NCI-H187 treated with DMSO at 0.1 percent for 48 hours (cell line): ENCODE data around the gene PSMD14.
A peak's percentile ranks its signal among the peaks of the same experiment; 100 is the strongest.
"Not testable (repeated sequence)": the region's sequence is repeated elsewhere in the genome, so short reads cannot be mapped to it uniquely, and the experiment has no call there.

ENCODE experiments used
- DNase-seq: peaks from one replicate; lab custom pipeline; 2025; lab: John Stamatoyannopoulos, UW

The PSMD14 gene

GRCh38 chr2:161308178-161308955 lies at the start of gene PSMD14:
PSMD14 (plus strand) TSS chr2:161308425; CDS start chr2:161318826, 10,401 bp downstream.
- peak; percentile 31 for DNase-seq

GRCh38 chr2:161265874-161266273 lies 42.4 kb upstream of the PSMD14 start:
- DNase-seq, result no peak

- DNase-seq, result no peak
Observed at GRCh38 chr2:161269111-161269510, 39.1 kb upstream of the PSMD14 start.

- no peak for DNase-seq
Observed at GRCh38 chr2:161273038-161273760, 35.0 kb upstream of the PSMD14 start.

GRCh38 chr2:161278564-161279229 lies 29.5 kb upstream of the PSMD14 start:
- not testable (repeated sequence) for DNase-seq

GRCh38 chr2:161279230-161279815 lies 28.9 kb upstream of the PSMD14 start:
- not testable (repeated sequence) for DNase-seq

GRCh38 chr2:161280906-161281323 lies 27.3 kb upstream of the PSMD14 start:
- not testable (repeated sequence) for DNase-seq

- DNase-seq, result not testable (repeated sequence)
Observed at GRCh38 chr2:161281615-161282310, 26.5 kb upstream of the PSMD14 start.

- DNase-seq, result not testable (repeated sequence)
Observed at GRCh38 chr2:161282311-161282644, 25.9 kb upstream of the PSMD14 start.

GRCh38 chr2:161283926-161284325 lies 24.3 kb upstream of the PSMD14 start:
- no peak for DNase-seq

GRCh38 chr2:161303535-161304050 lies 4.6 kb upstream of the PSMD14 start:
- no peak for DNase-seq

GRCh38 chr2:161306919-161307318 lies 1.3 kb upstream of the PSMD14 start:
- no peak for DNase-seq

GRCh38 chr2:161307676-161308075 lies 549 bp upstream of the PSMD14 start:
- no peak for DNase-seq

GRCh38 chr2:161312996-161313395 lies 4.8 kb downstream of the PSMD14 start:
- DNase-seq, result no peak

GRCh38 chr2:161315380-161315779 lies 7.2 kb downstream of the PSMD14 start:
- DNase-seq, result no peak

- DNase-seq, result no peak
Observed at GRCh38 chr2:161316701-161317100, 8.5 kb downstream of the PSMD14 start.

GRCh38 chr2:161321944-161322648 lies 13.9 kb downstream of the PSMD14 start:
- DNase-seq, result no peak

GRCh38 chr2:161324876-161325275 lies 16.7 kb downstream of the PSMD14 start:
- no peak for DNase-seq

GRCh38 chr2:161327582-161327981 lies 19.4 kb downstream of the PSMD14 start:
- DNase-seq, result no peak

- DNase-seq, result no peak
Observed at GRCh38 chr2:161332371-161332967, 24.2 kb downstream of the PSMD14 start.

GRCh38 chr2:161335626-161336025 lies 27.4 kb downstream of the PSMD14 start:
- no peak for DNase-seq
